Endodermal cell (in vitro differentiated cells): ENCODE data around the gene PXDC1. TPM values are rescaled to one million over a fixed set of nuclear protein-coding genes. Genes with fewer than 3 reads are reported as not detected.

Experiments
- DNase-seq: peaks from one replicate; pipeline ENCODE4 v3.0.0-alpha.2; 2017
- H3K27ac ChIP-seq: 2 replicates; pipeline ENCODE4 v1.5.1; 2013; ENCODE audit warnings: mild to moderate bottlenecking, low read depth, low read length, moderate library complexity
- H3K27me3 ChIP-seq: 2 replicates; pipeline ENCODE4 v1.6.1; 2013; ENCODE audit warnings: mild to moderate bottlenecking, low read length, moderate library complexity; ENCODE audit not compliant: insufficient read depth, control insufficient read depth, poor library complexity, severe bottlenecking
- H3K36me3 ChIP-seq: 2 replicates; pipeline ENCODE4 v1.7.0; 2013; ENCODE audit warnings: mild to moderate bottlenecking, low read length, moderate library complexity; ENCODE audit not compliant: control insufficient read depth, insufficient read depth
- H3K4me1 ChIP-seq: one replicate; pipeline ENCODE4 v1.7.0; 2013; ENCODE audit warnings: low read length; ENCODE audit not compliant: control insufficient read depth, insufficient read depth
- H3K4me3 ChIP-seq: 2 replicates; pipeline ENCODE4 v1.5.1; 2013; ENCODE audit warnings: mild to moderate bottlenecking, low read length, moderate library complexity
- H3K9ac ChIP-seq: 2 replicates; pipeline ENCODE4 v1.6.1; 2013; ENCODE audit warnings: mild to moderate bottlenecking, low read length, moderate library complexity; ENCODE audit not compliant: poor library complexity, severe bottlenecking; ENCODE audit errors: extremely low read depth
- H3K9me3 ChIP-seq: 2 replicates; pipeline ENCODE4 v1.6.1; 2013; ENCODE audit warnings: mild to moderate bottlenecking, low read length, moderate library complexity; ENCODE audit not compliant: control insufficient read depth
- H3K27ac Mint-ChIP-seq: 2 replicates; pipeline ENCODE4 v1.8.0; 2020; ENCODE audit warnings: mixed read lengths
- H3K27me3 Mint-ChIP-seq: 2 replicates; pipeline ENCODE4 v1.8.0; 2021; ENCODE audit warnings: mild to moderate bottlenecking, mixed read lengths; ENCODE audit not compliant: insufficient read depth
- H3K36me3 Mint-ChIP-seq: 2 replicates; pipeline ENCODE4 v1.8.0; 2020; ENCODE audit warnings: low read depth, mixed read lengths
- H3K4me1 Mint-ChIP-seq: 2 replicates; pipeline ENCODE4 v1.8.0; 2020; ENCODE audit warnings: mixed read lengths
- H3K4me3 Mint-ChIP-seq: 2 replicates; pipeline ENCODE4 v1.8.0; 2020; ENCODE audit warnings: mild to moderate bottlenecking, moderate library complexity, mixed read lengths
- H3K9me3 Mint-ChIP-seq: 2 replicates; pipeline ENCODE4 v1.8.0; 2020; ENCODE audit warnings: mild to moderate bottlenecking, mixed read lengths
- WGBS, 2 experiments: methylation state at CpG; one replicate each; pipeline versions ENCODE4 v1.1.5 to v1.1.7; 2013; ENCODE audit warnings: missing lambda C conversion rate in 2 of 2, mixed read lengths in 1 of 2; ENCODE audit not compliant: insufficient coverage in 1 of 2, insufficient read length in 1 of 2; 5-methylcytosine and 5-hydroxymethylcytosine counted together
- total RNA-seq, 2 donors: library from RNA; stranded (reverse); fragmentation: NEBNext Ultra II Directional in 1 of 2; extraction: Animal tissue kit (Norgen Biotek cat#: 25700) in 1 of 2; gene quantifications; 2 replicates in 1 of 2; 3 replicates in 1 of 2; pipeline ENCODE4 v1.2.1, GENCODE V29; 2021
- TF ChIP-seq, protein P1 (sequence below): fragments of 200-600 bp; sonication (generic); conservative IDR thresholded peaks from 2 replicates; pipeline ENCODE4 v1.5.0; 2021; ENCODE audit warnings: antibody characterized with exemption, mild to moderate bottlenecking

The PXDC1 gene
- total RNA-seq, 2 donors from 2014 or later: 3.3 to 4.6 TPM

DNA sequence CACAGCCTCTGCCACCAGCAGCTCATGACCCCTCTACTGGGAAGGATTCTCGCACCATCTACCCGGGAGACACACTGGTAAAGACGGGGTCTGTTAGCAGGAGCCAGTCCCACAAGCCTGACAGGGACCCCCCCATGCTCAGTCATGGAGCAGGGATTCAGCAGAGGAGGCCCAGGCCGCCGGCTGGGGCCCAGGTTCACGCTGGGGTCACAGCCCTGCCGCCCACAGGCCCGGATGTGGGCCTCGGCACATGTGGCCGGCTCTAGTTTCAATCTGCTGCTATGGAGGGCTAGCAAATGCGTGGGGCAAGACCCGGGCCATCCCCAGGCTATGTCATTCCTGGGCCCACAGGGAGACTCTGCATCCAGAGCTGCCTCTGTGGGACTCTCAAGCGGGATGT is 25.1 kb downstream of the PXDC1 start:
- no peaks in the 10 kb centered on the region for H3K36me3 Mint-ChIP-seq
- Histone ChIP-seq H3K4me1 (peaks cover 3% of the 10 kb centered on the region), H3K9ac (no peak overlapping the region), H3K27ac (peak overlapping the region; percentile 88), H3K27me3 (no peaks in the 10 kb centered on the region), H3K4me3 (no peak overlapping the region), H3K36me3 (no peaks in the 10 kb centered on the region), H3K9me3 (no peaks in the 10 kb centered on the region)
- peaks cover 22% of the 10 kb centered on the region for H3K4me1 Mint-ChIP-seq
- no peak for DNase-seq
- H3K9me3 Mint-ChIP-seq: peaks cover under 1% of the 10 kb centered on the region
- no peak overlapping the region for H3K4me3 Mint-ChIP-seq
- H3K27ac Mint-ChIP-seq: no peak overlapping the region
- TF ChIP-seq, protein P1, sequence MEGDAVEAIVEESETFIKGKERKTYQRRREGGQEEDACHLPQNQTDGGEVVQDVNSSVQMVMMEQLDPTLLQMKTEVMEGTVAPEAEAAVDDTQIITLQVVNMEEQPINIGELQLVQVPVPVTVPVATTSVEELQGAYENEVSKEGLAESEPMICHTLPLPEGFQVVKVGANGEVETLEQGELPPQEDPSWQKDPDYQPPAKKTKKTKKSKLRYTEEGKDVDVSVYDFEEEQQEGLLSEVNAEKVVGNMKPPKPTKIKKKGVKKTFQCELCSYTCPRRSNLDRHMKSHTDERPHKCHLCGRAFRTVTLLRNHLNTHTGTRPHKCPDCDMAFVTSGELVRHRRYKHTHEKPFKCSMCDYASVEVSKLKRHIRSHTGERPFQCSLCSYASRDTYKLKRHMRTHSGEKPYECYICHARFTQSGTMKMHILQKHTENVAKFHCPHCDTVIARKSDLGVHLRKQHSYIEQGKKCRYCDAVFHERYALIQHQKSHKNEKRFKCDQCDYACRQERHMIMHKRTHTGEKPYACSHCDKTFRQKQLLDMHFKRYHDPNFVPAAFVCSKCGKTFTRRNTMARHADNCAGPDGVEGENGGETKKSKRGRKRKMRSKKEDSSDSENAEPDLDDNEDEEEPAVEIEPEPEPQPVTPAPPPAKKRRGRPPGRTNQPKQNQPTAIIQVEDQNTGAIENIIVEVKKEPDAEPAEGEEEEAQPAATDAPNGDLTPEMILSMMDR: no peak
- H3K27me3 Mint-ChIP-seq: no peaks in the 10 kb centered on the region
- 93 to 96% methylated on average over 4 to 13 of the region's 13 CpGs for WGBS, 2 experiments

DNA sequence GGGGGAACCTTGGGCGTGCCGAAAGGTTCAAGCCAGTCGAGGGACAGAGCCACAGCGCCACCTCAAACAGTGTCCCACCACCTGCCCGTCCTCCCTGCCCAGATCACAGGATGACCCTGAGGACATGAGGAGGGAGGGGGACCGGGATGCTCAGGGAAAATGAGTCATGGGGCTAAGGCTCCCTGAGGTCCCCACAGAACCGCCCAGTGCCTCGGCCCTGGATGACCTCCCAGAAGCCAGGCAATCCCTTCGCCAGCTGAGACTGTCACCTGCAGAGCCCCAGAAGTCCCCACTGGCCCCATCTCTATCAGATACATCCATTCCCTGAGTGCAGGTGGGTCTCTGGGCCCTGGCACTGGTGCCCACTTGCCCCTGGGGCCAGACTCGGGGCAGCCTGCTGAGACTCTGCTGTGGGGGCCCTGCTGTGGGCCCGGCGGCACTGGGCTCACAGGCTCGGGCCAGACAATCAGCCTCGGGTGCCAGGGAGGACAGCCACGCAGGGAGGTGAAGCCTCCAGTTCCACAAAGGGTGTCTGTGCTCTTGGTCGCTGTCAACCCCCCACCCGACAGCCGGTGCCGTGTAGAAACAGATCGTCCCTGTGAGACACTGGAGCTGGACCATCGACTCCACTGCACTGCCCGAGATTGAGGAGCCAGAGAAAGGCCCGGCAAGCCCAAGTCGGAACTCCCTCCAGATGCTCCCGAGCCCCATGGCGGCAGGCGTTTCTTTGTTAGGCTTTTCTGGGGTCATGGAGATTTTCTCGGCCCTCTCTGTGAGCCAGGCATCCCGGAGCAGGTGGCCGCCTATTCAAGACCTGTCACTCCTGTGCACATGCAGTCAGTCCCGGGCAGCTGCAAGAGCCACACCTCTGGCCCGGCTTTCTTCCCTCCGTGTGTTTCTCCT is 26.1 kb downstream of the PXDC1 start:
- Mint-ChIP-seq H3K4me3 (no peak overlapping the region), H3K27ac (no peak overlapping the region), H3K36me3 (no peaks in the 10 kb centered on the region), H3K27me3 (no peaks in the 10 kb centered on the region), H3K4me1 (peaks cover 22% of the 10 kb centered on the region), H3K9me3 (peaks cover 1% of the 10 kb centered on the region)
- no peak for DNase-seq
- Histone ChIP-seq H3K9ac (no peak overlapping the region), H3K27me3 (no peaks in the 10 kb centered on the region), H3K27ac (peak overlapping the region; percentile 88), H3K9me3 (no peaks in the 10 kb centered on the region), H3K4me1 (peaks cover 3% of the 10 kb centered on the region), H3K4me3 (no peak overlapping the region), H3K36me3 (no peaks in the 10 kb centered on the region)
- TF ChIP-seq, protein P1: no peak
- 95% methylated on average over 27 to 33 of the region's 33 CpGs for WGBS, 2 experiments

DNA sequence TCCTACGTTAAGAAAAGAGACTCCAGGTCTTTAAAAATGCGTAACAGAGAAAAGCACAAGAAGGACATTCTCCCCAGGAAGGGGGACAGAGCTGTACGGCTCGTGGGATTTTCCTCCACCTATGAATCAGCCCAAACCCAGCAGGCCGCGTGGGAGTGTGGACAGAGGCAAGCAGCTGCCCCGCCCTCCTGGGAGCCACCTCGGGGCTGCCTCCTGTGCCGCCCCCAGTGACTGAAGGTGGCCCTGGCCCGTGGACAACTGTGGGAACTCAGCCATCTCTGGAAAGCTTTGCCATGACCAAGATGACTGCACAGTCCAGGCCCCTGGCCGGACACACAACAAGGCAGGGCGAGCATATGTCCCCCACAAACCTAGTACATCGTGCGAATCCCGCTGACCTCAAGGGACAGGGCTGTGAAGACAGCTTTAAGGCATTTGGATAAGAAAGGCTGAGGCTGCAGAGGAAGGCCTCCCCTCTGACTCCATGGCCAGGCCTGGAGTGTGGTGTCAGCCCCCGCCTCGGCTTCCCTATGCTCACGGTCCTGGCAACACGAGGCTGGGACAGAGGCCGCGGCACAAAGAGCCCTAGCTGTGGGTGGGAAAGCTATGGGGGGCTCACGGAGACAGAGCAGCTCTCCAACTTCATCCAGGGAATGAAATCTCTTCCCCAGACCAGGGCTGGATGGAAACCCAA is 26.9 kb downstream of the PXDC1 start:
- no peak overlapping the region for H3K27ac Mint-ChIP-seq
- Histone ChIP-seq H3K9me3 (peaks cover 4% of the 10 kb centered on the region), H3K36me3 (no peaks in the 10 kb centered on the region), H3K27ac (peak overlapping the region; percentile 68), H3K4me1 (peaks cover 3% of the 10 kb centered on the region), H3K9ac (no peak overlapping the region), H3K27me3 (no peaks in the 10 kb centered on the region), H3K4me3 (no peak overlapping the region)
- DNase-seq: no peak
- peaks cover 7% of the 10 kb centered on the region for H3K36me3 Mint-ChIP-seq
- peaks cover 25% of the 10 kb centered on the region for H3K4me1 Mint-ChIP-seq
- peaks cover 9% of the 10 kb centered on the region for H3K9me3 Mint-ChIP-seq
- H3K27me3 Mint-ChIP-seq: no peaks in the 10 kb centered on the region
- 85 to 91% methylated on average over 8 to 22 of the region's 22 CpGs for WGBS, 2 experiments
- TF ChIP-seq, protein P1: no peak
- H3K4me3 Mint-ChIP-seq: no peak overlapping the region
